Hepatocyte (in vitro differentiated cells): ENCODE results near the gene PRR20A. TPM values are rescaled to one million over a fixed set of nuclear protein-coding genes. Genes with fewer than 3 reads are reported as not detected.
"Not testable (repeated sequence)": the region's sequence is repeated elsewhere in the genome, so short reads cannot be mapped to it uniquely, and the experiment has no call there.

Experiments used
- DNase-seq: peaks from one replicate; pipeline ENCODE4 v3.0.0-alpha.2; 2016; ENCODE audit warnings: low spot score
- H2AFZ ChIP-seq: fragments of 200-600 bp; sonication (generic); 2 replicates; pipeline ENCODE4 v1.6.0; 2016; ENCODE audit warnings: antibody characterized with exemption, mild to moderate bottlenecking
- H3K27ac ChIP-seq: fragments of 200-600 bp; sonication (generic); 2 replicates; pipeline ENCODE4 v1.5.1; 2016; ENCODE audit warnings: mild to moderate bottlenecking
- H3K27me3 ChIP-seq: fragments of 200-600 bp; sonication (generic); 2 replicates; pipeline ENCODE4 v1.6.1; 2016
- H3K36me3 ChIP-seq: fragments of 200-600 bp; sonication (generic); replicated peaks from 2 replicates; pipeline ENCODE4 v1.5.1; 2016; ENCODE audit warnings: low read depth; ENCODE audit not compliant: insufficient read depth
- H3K4me1 ChIP-seq: fragments of 200-600 bp; sonication (generic); 2 replicates; pipeline ENCODE4 v1.5.1; 2016; ENCODE audit warnings: mild to moderate bottlenecking, moderate library complexity; ENCODE audit not compliant: insufficient read depth
- H3K4me2 ChIP-seq: fragments of 200-600 bp; sonication (generic); 2 replicates; pipeline ENCODE4 v1.6.0; 2016
- H3K4me3 ChIP-seq: fragments of 200-600 bp; sonication (generic); 2 replicates; pipeline ENCODE4 v1.5.1; 2016; ENCODE audit warnings: mild to moderate bottlenecking
- H3K79me2 ChIP-seq: fragments of 200-600 bp; sonication (generic); 2 replicates; pipeline ENCODE4 v1.6.0; 2017; ENCODE audit warnings: mild to moderate bottlenecking
- H3K9me2 ChIP-seq: fragments of 200-600 bp; sonication (generic); replicated peaks from 2 replicates; pipeline ENCODE4 v1.6.0; 2017; ENCODE audit warnings: mild to moderate bottlenecking; ENCODE audit not compliant: insufficient read depth
- H3K9me3 ChIP-seq: fragments of 200-600 bp; sonication (generic); 2 replicates; pipeline ENCODE4 v1.5.1; 2016; ENCODE audit warnings: low read depth, mild to moderate bottlenecking
- H4K20me1 ChIP-seq: fragments of 200-600 bp; sonication (generic); 2 replicates; pipeline ENCODE4 v1.6.0; 2016; ENCODE audit warnings: mild to moderate bottlenecking; ENCODE audit not compliant: insufficient read depth, poor library complexity, severe bottlenecking
- EZH2 ChIP-seq: fragments of 200-600 bp; sonication (generic); IDR thresholded peaks from 2 replicates; pipeline ENCODE4 v1.6.1; 2016; ENCODE audit warnings: antibody characterized with exemption, mild to moderate bottlenecking, borderline replicate concordance
- EZH2phosphoT487 ChIP-seq: fragments of 200-600 bp; sonication (generic); IDR thresholded peaks from one replicate; pipeline ENCODE4 v1.6.1; 2018; ENCODE audit warnings: antibody characterized with exemption, mild to moderate bottlenecking, low read depth, moderate library complexity; ENCODE audit not compliant: unreplicated experiment, severe bottlenecking
- WGBS: methylation state at CpG from one replicate; pipeline ENCODE4 v1.1.6; 2016; ENCODE audit warnings: low lambda C conversion rate; ENCODE audit errors: missing lambda C conversion rate; 5-methylcytosine and 5-hydroxymethylcytosine counted together
- polyA plus RNA-seq: library from polyadenylated mRNA; unstranded; fragments of >200 nt; fragmentation: Nextera tagmentation; extraction: Ambion mirVana; gene quantifications from 2 replicates; pipeline ENCODE4 v1.2.1, GENCODE V29; 2016
- total RNA-seq: library from RNA; depleted of rRNA; stranded (reverse); fragments of >200 nt; gene quantifications from 2 replicates; pipeline ENCODE4 v1.2.3, GENCODE V29; 2014
- TF ChIP-seq, protein P1 (sequence below): fragments of 200-600 bp; sonication (generic); IDR thresholded peaks from 2 replicates; pipeline ENCODE4 v1.5.1; 2016; ENCODE audit warnings: antibody characterized with exemption, mild to moderate bottlenecking; ENCODE audit not compliant: poor library complexity

PRR20A gene
- total and polyA plus RNA-seq, 2 experiments from 2014 or later, result not detected

DNA sequence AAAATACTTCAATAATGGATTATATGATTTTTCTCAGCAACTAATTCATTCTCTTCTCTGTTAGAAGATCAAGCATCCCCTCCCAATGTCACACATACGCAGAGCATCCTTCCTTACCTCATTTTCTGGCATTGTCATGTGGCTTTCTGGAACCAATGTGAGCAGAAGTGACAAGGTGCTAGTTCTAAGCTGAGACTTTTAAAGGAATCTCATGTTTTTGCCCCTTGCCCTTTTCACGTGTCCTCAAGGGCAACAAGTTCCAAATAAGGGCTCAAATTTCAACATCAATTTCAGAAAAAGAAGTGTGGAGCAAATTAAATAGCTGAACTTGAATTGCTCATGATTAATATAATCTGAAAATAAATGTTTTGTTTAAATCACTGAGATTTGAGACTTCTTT is 4.6 kb upstream of the PRR20A start:
- H2AFZ ChIP-seq, result no peak overlapping the region
- H3K4me3 ChIP-seq, result no peak overlapping the region
- no peaks in the 10 kb centered on the region for H3K27me3 ChIP-seq
- 66% methylated on average over 2 of the region's 2 CpGs for WGBS
- no peaks in the 10 kb centered on the region for H3K9me2 ChIP-seq
- H3K4me1 ChIP-seq, result no peaks in the 10 kb centered on the region
- H3K27ac ChIP-seq, result no peak overlapping the region
- H3K4me2 ChIP-seq, result no peak overlapping the region
- TF ChIP-seq EZH2, result no peak
- no peak for TF ChIP-seq EZH2phosphoT487
- TF ChIP-seq, protein P1, sequence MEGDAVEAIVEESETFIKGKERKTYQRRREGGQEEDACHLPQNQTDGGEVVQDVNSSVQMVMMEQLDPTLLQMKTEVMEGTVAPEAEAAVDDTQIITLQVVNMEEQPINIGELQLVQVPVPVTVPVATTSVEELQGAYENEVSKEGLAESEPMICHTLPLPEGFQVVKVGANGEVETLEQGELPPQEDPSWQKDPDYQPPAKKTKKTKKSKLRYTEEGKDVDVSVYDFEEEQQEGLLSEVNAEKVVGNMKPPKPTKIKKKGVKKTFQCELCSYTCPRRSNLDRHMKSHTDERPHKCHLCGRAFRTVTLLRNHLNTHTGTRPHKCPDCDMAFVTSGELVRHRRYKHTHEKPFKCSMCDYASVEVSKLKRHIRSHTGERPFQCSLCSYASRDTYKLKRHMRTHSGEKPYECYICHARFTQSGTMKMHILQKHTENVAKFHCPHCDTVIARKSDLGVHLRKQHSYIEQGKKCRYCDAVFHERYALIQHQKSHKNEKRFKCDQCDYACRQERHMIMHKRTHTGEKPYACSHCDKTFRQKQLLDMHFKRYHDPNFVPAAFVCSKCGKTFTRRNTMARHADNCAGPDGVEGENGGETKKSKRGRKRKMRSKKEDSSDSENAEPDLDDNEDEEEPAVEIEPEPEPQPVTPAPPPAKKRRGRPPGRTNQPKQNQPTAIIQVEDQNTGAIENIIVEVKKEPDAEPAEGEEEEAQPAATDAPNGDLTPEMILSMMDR, result no peak
- H3K36me3 ChIP-seq, result no peaks in the 10 kb centered on the region
- H3K79me2 ChIP-seq, result no peaks in the 10 kb centered on the region
- no peak for DNase-seq
- H4K20me1 ChIP-seq, result no peaks in the 10 kb centered on the region
- H3K9me3 ChIP-seq, result no peaks in the 10 kb centered on the region

DNA sequence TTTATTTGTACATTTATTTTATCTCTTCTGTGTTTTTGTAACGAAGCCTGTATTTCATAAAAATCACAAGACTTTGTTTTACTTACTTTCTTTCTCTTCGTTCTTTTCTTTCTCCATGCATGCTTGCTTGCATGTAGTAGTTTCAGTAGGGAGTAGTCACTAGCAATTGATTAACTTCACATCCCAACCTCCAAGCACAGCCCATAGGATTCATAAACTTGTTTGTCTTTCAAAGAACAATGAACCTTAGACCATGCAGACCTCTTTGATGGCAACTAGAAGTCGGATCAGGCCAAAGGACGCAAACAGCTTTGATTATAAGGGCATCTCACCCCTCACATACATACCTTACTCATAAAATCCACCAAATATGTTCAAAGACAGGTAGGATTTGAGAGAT is 3.1 kb upstream of the PRR20A start:
- Histone ChIP-seq H3K4me2 (peak overlapping the region; percentile 47), H3K4me1 (no peaks in the 10 kb centered on the region), H3K4me3 (no peak overlapping the region), H3K27me3 (no peaks in the 10 kb centered on the region), H3K9me2 (no peaks in the 10 kb centered on the region), H3K79me2 (no peaks in the 10 kb centered on the region), H4K20me1 (no peaks in the 10 kb centered on the region), H3K9me3 (no peaks in the 10 kb centered on the region), H3K36me3 (no peaks in the 10 kb centered on the region), H3K27ac (no peak overlapping the region), H2AFZ (no peak overlapping the region)
- TF ChIP-seq EZH2phosphoT487 (no peak), EZH2 (no peak)
- TF ChIP-seq, protein P1, result no peak
- peak; percentile 23 for DNase-seq
- 52% methylated on average over 4 of the region's 4 CpGs for WGBS

- Histone ChIP-seq H2AFZ (no peak overlapping the region), H3K4me3 (no peak overlapping the region), H3K27me3 (no peaks in the 10 kb centered on the region), H3K79me2 (no peaks in the 10 kb centered on the region), H4K20me1 (no peaks in the 10 kb centered on the region), H3K4me1 (no peaks in the 10 kb centered on the region), H3K27ac (no peak overlapping the region), H3K9me3 (no peaks in the 10 kb centered on the region), H3K36me3 (no peaks in the 10 kb centered on the region), H3K4me2 (no peak overlapping the region), H3K9me2 (no peaks in the 10 kb centered on the region)
- no peak for DNase-seq
- 86% methylated on average over 5 of the region's 5 CpGs for WGBS
- TF ChIP-seq EZH2phosphoT487, result no peak
- TF ChIP-seq, protein P1, result no peak
- TF ChIP-seq EZH2, result no peak
Observed at GRCh38 chr13:57138988-57139387, 1.7 kb upstream of the PRR20A start.

DNA sequence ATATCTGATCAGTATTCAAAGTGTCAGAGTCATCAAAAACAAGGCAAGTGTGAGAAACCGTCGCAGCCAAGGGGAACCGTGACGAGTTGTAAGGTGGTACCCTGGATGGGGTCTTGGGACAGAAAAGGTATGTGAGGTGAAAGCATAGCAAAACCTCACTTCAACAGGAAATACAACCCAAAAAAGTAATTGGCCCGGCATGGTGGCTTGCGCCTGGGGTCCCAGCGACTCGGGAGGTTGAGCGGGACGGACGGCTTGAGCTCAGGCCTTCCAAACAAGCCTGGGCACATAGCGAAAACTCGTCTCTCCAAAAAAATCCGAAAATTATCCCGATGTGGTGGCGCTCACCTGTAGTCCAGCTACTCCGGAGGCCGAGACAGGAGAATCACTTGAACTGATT is 937 bp upstream of the PRR20A start:
- not testable (repeated sequence) for H3K9me3 ChIP-seq, H2AFZ ChIP-seq, H4K20me1 ChIP-seq, H3K36me3 ChIP-seq, H3K9me2 ChIP-seq, H3K4me1 ChIP-seq, H3K4me3 ChIP-seq, H3K27me3 ChIP-seq, H3K4me2 ChIP-seq, DNase-seq, H3K27ac ChIP-seq, H3K79me2 ChIP-seq
- WGBS, result 92% methylated on average over 11 of the region's 18 CpGs

GRCh38 chr13:57147188-57147587 is 6.5 kb downstream of the PRR20A start, which contains the start of gene PRR20B:
Gene PRR20B, plus strand, starts transcription at chr13:57147488. Its CDS starts 387 bp downstream, at chr13:57147875.
- DNase-seq, H3K79me2 ChIP-seq, H3K27ac ChIP-seq, H3K9me3 ChIP-seq, H3K36me3 ChIP-seq, H3K4me2 ChIP-seq, H3K4me3 ChIP-seq, H3K27me3 ChIP-seq, H3K9me2 ChIP-seq, H2AFZ ChIP-seq, H4K20me1 ChIP-seq, H3K4me1 ChIP-seq: not testable (repeated sequence)
- WGBS, result no CpG with 5 or more reads among the region's 22 CpGs

DNA sequence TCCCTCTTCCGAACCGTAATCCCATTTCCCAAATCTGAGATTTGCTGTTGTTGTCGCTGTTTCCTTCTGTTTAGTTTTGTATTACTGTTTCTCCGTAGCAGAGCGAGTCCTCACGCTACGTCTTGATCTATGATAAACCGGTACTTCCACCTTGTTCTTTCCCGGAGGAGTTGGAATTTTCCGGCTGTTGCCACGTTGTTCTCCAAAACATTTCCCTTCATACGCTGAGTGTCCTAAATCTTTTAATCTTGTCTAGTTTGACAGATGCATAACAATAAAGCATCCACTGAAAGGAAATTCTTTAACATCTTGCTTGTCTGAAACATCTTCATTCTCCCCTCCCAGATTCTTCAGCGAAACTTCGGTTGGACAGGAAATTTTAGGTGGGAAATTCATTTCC is 7.4 kb downstream of the PRR20A start:
- not testable (repeated sequence) for H3K79me2 ChIP-seq, H3K4me1 ChIP-seq, H3K27me3 ChIP-seq, H3K36me3 ChIP-seq, H3K9me3 ChIP-seq, H3K27ac ChIP-seq, H2AFZ ChIP-seq, DNase-seq, H3K4me2 ChIP-seq, H3K9me2 ChIP-seq, H4K20me1 ChIP-seq, H3K4me3 ChIP-seq
- 92% methylated on average over 9 of the region's 14 CpGs for WGBS
